AG04449 (cell line): ENCODE measurements around the gene COL6A5.

Experiments
- CTCF ChIA-PET: fragments of 350-600 bp; formaldehyde crosslinking; extraction: SDS; loops from one replicate; lab custom pipeline; 2021; ENCODE audit warnings: antibody characterized with exemption; lab: Yijun Ruan, JAX
- POLR2A ChIA-PET: fragments of 400-600, 350-600 bp; formaldehyde crosslinking; extraction: SDS; loops from one replicate; lab custom pipeline; 2020; ENCODE audit warnings: antibody characterized with exemption, inconsistent platforms; lab: Yijun Ruan, JAX
- DNase-seq: peaks from one replicate; pipeline ENCODE4 v3.0.0-alpha.2; 2010; ENCODE audit warnings: low read depth, low spot score
- H3K4me3 ChIP-seq: 2 replicates; pipeline ENCODE4 v1.5.1; 2011; ENCODE audit warnings: low read depth, mild to moderate bottlenecking, control low read depth, low read length
- TF ChIP-seq, protein P1 (sequence below): IDR thresholded peaks from one replicate; pipeline ENCODE4 v1.5.1; 2011; ENCODE audit warnings: mild to moderate bottlenecking, moderate library complexity, low read length, control low read depth, inconsistent platforms; ENCODE audit not compliant: insufficient read depth; ENCODE audit errors: missing control alignments

Gene COL6A5

DNA sequence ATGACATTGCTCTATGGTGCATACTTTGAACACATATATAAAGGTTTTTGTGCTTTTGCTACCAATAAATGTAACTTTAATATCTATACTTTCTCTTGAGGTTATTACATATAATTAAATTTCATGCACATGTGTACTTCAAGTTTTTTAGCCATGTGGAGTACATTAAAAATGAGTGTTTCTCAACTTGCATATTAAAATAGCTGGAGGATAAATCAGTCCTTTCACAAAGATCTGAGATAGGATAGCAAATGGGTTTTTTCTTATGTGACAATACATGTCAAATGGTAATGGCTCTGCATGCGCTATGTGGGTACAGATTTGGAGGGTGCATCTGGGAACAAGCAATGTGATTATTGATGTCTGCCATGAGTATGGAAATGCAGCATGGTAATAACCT lies 122.8 kb downstream of the COL6A5 start:
- ChIA-PET CTCF (no interaction called here), POLR2A (no interaction called here)
- no peak overlapping the region for H3K4me3 ChIP-seq
- no peak for DNase-seq
- TF ChIP-seq, protein P1, sequence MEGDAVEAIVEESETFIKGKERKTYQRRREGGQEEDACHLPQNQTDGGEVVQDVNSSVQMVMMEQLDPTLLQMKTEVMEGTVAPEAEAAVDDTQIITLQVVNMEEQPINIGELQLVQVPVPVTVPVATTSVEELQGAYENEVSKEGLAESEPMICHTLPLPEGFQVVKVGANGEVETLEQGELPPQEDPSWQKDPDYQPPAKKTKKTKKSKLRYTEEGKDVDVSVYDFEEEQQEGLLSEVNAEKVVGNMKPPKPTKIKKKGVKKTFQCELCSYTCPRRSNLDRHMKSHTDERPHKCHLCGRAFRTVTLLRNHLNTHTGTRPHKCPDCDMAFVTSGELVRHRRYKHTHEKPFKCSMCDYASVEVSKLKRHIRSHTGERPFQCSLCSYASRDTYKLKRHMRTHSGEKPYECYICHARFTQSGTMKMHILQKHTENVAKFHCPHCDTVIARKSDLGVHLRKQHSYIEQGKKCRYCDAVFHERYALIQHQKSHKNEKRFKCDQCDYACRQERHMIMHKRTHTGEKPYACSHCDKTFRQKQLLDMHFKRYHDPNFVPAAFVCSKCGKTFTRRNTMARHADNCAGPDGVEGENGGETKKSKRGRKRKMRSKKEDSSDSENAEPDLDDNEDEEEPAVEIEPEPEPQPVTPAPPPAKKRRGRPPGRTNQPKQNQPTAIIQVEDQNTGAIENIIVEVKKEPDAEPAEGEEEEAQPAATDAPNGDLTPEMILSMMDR: no peak

DNA sequence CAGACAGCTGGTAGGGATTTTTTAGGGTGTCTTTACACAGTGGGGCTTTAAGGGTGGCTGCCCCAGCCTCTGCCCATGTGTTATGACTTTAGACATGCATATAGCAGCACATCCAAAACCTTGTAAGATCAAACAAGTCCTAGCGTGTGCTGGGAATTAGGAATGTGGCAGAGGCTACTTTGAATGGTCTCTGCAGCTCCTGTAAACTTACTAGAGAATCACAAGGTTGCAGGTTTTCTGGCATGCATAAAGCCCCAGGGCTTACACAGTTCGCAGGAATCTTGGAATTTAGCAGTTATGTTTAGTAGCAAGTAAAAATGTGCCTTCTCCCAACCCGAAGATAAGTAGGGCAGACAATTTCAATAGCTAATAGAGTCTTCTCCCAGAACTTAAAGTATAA lies 124.7 kb downstream of the COL6A5 start:
- no peak overlapping the region for H3K4me3 ChIP-seq
- POLR2A ChIA-PET: no interaction called here
- no peak for DNase-seq
- CTCF ChIA-PET: no interaction called here
- TF ChIP-seq, protein P1: no peak

DNA sequence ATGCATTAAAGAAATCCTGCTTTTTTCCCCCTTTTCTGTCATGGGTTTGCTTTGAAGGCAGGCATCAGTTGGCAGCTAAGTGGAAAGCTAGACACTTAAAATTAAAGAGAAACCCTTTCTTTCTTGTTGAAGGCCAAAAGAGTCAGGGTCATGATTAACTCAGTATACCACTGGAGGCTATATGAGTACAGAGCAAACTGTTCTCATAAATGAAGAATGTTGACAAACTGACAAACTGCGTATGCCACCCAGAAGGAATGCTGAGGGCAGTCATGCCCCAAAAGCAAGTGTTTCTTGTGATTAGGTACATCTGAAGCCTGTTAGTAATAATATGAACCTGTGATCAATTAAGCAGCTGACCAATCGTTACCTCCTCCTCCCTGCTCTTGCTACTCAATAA lies 127.9 kb downstream of the COL6A5 start:
- TF ChIP-seq, protein P1: no peak
- ChIA-PET POLR2A (no interaction called here), CTCF (no interaction called here)
- no peak overlapping the region for H3K4me3 ChIP-seq
- no peak for DNase-seq

DNA sequence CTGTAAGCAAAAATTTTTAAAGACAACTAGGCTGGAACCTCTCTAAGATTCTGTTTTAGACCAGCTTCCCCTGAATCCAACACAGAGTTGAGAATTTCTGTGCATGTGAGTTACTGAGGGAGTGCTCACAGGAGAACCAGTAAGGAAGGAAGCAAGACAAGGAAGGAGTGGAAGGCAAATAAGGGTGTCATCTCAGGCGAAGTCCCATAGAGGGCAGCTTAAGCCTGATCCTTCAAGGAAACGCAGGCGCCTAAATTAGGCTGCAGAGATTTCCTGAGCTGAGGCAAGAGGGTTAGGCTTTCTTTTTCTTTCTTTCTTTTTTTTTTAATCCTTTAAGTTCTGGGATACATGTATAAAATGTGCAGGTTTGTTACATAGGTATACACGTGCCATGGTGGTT lies 135.3 kb downstream of the COL6A5 start:
- TF ChIP-seq, protein P1: peak; percentile 43
- no peak for DNase-seq
- ChIA-PET POLR2A (no interaction called here), CTCF (no interaction called here)
- no peak overlapping the region for H3K4me3 ChIP-seq

DNA sequence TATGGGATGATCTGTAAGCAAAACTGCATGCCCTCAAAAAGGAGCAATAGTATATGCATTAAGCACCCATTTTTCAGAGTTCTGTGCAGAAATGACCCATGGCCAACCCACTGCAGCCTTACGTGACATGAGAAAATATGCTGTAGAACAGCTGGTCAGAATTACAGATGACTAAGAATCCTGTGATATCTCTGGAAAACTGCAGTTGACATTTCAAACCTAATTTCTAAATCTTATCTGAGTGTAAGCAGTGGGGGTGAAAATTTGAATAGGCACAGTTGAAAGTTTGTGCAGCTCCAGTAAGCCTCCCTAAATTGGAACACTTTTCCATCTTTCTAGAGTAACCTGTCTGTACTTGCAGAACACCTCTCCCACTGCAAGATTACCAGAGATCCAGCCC lies 142.8 kb downstream of the COL6A5 start:
- ChIA-PET CTCF (no interaction called here), POLR2A (no interaction called here)
- TF ChIP-seq, protein P1: no peak
- DNase-seq: no peak
- H3K4me3 ChIP-seq: no peak overlapping the region

DNA sequence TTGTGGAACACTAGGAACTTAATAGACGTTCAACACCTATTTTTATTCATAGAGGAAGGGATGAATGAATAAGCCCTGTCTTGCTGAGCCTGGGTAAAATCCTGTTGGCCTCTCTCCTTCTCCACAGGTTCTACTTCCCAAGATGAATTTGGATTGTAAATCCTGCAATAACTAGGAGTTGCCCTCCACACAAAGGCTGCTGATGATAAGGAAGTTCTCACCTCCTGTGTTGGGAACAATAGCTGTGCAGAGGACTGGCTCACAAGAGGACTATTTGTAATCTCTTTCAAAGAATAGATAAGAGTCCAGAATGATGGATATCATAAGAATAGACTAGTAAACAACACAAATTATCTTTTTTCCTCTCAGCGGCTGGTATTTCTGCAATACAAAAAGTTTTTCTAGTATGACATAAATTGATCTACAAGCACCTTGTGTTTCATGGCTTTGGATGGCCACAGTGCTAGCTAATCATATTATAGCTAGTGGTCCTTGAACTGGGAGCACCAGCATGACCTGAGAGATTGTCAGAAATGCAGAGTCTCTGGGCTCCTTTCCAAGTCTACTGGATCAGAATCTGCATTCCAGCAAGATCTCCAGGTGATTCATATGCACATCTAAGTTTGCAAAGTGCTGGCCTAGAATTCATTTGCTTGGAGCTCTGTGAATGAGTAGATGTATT lies 143.4 kb downstream of the COL6A5 start:
- TF ChIP-seq, protein P1: no peak
- no peak for DNase-seq
- ChIA-PET POLR2A (no interaction called here), CTCF (no interaction called here)
- H3K4me3 ChIP-seq: no peak overlapping the region
